Nephron (organoid): ENCODE measurements around the gene TDRD7.
A peak's percentile ranks its signal among the peaks of the same experiment; 100 is the strongest.

Experiments
- H3K27ac Mint-ChIP-seq, 3 experiments: 2 replicates each; pipeline ENCODE4 v1.8.0; 2020; ENCODE audit warnings: mixed read lengths in 3 of 3, mild to moderate bottlenecking in 2 of 3, moderate library complexity in 1 of 3
- H3K27me3 Mint-ChIP-seq: 2 replicates; pipeline ENCODE4 v1.8.0; 2021; ENCODE audit warnings: low read depth, mild to moderate bottlenecking, moderate library complexity, mixed read lengths
- H3K36me3 Mint-ChIP-seq: 2 replicates; pipeline ENCODE4 v1.8.0; 2020; ENCODE audit warnings: low read depth, mixed read lengths
- H3K4me1 Mint-ChIP-seq: 2 replicates; pipeline ENCODE4 v1.8.0; 2020; ENCODE audit warnings: mixed read lengths
- H3K4me3 Mint-ChIP-seq, 3 experiments: 2 replicates each; pipeline ENCODE4 v1.8.0; 2020; ENCODE audit warnings: mild to moderate bottlenecking in 3 of 3, mixed read lengths in 3 of 3, moderate library complexity in 2 of 3
- H3K9me3 Mint-ChIP-seq: 2 replicates; pipeline ENCODE4 v1.8.0; 2020; ENCODE audit warnings: mixed read lengths
- TF ChIP-seq, protein P1 (sequence below), 3 experiments: fragments of 200-600 bp; sonication (generic); IDR thresholded peaks; one replicate each; pipeline ENCODE4 v1.5.0; 2021; ENCODE audit warnings: antibody characterized with exemption in 3 of 3; ENCODE audit not compliant: unreplicated experiment in 3 of 3

Gene TDRD7, protein sequence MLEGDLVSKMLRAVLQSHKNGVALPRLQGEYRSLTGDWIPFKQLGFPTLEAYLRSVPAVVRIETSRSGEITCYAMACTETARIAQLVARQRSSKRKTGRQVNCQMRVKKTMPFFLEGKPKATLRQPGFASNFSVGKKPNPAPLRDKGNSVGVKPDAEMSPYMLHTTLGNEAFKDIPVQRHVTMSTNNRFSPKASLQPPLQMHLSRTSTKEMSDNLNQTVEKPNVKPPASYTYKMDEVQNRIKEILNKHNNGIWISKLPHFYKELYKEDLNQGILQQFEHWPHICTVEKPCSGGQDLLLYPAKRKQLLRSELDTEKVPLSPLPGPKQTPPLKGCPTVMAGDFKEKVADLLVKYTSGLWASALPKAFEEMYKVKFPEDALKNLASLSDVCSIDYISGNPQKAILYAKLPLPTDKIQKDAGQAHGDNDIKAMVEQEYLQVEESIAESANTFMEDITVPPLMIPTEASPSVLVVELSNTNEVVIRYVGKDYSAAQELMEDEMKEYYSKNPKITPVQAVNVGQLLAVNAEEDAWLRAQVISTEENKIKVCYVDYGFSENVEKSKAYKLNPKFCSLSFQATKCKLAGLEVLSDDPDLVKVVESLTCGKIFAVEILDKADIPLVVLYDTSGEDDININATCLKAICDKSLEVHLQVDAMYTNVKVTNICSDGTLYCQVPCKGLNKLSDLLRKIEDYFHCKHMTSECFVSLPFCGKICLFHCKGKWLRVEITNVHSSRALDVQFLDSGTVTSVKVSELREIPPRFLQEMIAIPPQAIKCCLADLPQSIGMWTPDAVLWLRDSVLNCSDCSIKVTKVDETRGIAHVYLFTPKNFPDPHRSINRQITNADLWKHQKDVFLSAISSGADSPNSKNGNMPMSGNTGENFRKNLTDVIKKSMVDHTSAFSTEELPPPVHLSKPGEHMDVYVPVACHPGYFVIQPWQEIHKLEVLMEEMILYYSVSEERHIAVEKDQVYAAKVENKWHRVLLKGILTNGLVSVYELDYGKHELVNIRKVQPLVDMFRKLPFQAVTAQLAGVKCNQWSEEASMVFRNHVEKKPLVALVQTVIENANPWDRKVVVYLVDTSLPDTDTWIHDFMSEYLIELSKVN

DNA sequence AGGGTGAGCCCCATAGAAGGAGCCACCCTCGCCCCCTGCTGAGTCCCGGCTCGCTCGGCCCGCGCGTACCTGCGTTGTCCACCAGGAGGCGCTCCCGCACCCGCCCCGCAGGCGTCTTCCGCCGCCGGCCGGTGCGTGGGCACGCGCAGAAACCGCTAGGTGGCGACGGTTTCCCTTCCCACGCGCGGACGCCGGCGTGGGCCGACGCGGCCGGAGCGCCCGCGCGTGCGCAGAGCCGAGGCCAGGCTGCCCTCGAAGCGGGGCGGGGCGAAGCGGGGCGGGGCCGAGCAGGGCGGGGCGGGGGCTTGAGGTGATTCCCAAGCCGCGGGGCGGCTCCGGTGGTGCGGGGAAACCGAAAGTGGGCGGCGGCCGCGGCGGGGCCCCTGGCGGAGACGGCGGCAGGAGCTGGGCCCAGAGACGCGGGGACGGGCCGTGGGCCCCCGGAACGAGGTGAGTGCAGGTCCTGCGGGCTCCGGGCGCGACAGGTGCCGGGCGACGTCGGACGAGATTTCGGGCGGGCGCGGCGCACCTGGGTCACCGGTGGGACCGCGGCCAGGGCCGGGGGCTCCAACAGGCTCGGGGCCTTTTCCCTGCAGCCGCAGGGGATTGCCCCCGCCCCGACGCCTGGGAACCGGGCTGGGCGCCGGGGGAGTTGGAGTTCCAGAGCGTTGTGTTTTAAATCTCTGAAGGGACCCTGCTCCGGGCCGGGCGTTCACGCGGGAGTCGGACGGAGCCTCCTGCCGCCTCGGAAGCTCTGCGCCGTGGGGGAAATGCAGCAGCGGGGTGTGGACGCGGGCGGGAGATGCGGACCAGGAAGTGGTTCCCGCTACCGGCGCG is at the start of gene TDRD7:
TDRD7 (plus strand) TSS at position 308 of the 837 bp plus-strand sequence. CDS start 16,370 bp downstream, outside the sequence.
- no peaks in the 10 kb centered on the region for H3K36me3 Mint-ChIP-seq
- H3K27me3 Mint-ChIP-seq: peaks cover 41% of the 10 kb centered on the region
- H3K4me1 Mint-ChIP-seq: peaks cover 18% of the 10 kb centered on the region
- peak within 1 kb of the TSS; percentile 87 to 94 (median 94) for H3K4me3 Mint-ChIP-seq
- H3K27ac Mint-ChIP-seq: peak within 1 kb of the TSS in 2 of 3 experiments; percentile 24 to 69
- peaks cover 2% of the 10 kb centered on the region for H3K9me3 Mint-ChIP-seq
- TF ChIP-seq, protein P1, sequence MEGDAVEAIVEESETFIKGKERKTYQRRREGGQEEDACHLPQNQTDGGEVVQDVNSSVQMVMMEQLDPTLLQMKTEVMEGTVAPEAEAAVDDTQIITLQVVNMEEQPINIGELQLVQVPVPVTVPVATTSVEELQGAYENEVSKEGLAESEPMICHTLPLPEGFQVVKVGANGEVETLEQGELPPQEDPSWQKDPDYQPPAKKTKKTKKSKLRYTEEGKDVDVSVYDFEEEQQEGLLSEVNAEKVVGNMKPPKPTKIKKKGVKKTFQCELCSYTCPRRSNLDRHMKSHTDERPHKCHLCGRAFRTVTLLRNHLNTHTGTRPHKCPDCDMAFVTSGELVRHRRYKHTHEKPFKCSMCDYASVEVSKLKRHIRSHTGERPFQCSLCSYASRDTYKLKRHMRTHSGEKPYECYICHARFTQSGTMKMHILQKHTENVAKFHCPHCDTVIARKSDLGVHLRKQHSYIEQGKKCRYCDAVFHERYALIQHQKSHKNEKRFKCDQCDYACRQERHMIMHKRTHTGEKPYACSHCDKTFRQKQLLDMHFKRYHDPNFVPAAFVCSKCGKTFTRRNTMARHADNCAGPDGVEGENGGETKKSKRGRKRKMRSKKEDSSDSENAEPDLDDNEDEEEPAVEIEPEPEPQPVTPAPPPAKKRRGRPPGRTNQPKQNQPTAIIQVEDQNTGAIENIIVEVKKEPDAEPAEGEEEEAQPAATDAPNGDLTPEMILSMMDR (IDR thresholded peaks at IDR 0.05; ENCODE audit: unreplicated experiment in 3 of 3): peak; percentile 99 to 100 (median 100)

DNA sequence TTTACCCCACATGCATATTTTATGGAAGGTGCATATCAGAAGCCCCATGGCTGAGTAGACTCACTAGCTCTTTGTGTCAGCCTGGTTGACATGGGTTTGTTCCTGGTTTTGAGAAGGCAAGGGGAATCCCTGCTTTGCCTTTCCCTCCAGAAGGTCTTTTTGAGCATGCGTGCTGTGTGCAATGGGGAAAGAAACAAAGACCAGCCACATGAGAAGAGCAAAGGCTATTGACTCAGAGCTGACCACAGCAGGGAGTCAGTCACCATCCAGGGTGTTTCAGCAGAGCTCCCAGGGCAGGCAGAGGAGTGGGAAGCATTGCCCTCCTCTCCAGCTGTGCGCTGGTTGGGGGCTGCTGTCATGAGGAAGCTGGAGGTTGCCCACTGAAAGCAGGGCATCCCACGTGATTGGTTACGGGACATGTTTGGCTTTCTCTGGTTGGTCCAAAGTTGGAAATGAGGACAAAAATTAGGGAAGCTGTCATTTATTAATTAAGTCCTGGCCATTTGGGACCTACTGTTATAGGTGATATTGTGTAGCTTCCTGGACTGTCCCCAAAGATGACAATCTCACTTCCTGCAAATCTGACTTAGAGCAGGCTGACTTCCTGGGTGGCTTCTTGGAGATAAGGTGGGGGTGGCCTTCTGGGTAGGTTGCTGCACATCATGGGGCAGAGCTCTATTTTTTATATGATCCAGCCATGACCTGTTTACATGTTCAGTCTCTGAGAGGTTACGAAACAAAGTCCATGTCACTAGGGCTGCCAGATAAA is 48.9 kb upstream of the TDRD7 start:
- Mint-ChIP-seq H3K36me3 (peaks cover 60% of the 10 kb centered on the region), H3K27me3 (no peaks in the 10 kb centered on the region), H3K4me1 (no peaks in the 10 kb centered on the region), H3K9me3 (no peaks in the 10 kb centered on the region), H3K4me3 (no peak overlapping the region), H3K27ac (no peak overlapping the region)
- TF ChIP-seq, protein P1 (IDR thresholded peaks at IDR 0.05; ENCODE audit: unreplicated experiment in 3 of 3): no peak

DNA sequence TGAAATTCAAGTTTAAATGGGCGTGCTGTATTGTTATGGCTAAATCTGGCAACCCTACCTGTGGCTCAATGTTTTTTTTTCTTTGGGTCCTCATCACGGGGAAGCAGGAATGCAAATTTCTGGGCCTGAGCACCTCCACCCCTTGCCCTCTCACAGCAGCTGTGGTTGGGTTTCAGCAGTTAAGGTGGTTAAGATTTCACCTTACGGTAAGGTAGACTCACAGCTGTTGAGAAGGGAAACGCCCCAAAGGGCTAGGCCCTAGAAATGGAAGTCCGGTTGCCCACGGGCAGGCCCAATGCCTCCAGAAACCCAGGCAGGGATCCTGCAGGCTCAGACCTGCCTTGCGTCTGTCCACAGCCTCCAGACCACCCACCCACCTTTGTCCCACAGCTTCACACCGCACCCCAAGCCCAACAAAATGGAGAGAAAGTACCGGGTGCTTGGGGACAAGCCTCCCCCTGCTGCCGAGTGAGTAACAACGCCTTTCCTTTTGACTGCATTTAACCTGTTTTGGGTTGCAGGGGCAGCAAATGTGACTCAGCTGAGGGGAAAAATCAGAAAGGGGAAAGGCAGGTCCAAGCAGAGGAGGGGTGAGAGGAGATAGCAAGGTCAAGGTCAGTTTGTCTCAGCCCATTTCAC is 48.1 kb upstream of the TDRD7 start:
- TF ChIP-seq, protein P1 (IDR thresholded peaks at IDR 0.05; ENCODE audit: unreplicated experiment in 3 of 3): no peak
- Mint-ChIP-seq H3K4me3 (no peak overlapping the region), H3K27ac (no peak overlapping the region), H3K9me3 (peaks cover 3% of the 10 kb centered on the region), H3K36me3 (peaks cover 63% of the 10 kb centered on the region), H3K27me3 (no peaks in the 10 kb centered on the region), H3K4me1 (no peaks in the 10 kb centered on the region)

DNA sequence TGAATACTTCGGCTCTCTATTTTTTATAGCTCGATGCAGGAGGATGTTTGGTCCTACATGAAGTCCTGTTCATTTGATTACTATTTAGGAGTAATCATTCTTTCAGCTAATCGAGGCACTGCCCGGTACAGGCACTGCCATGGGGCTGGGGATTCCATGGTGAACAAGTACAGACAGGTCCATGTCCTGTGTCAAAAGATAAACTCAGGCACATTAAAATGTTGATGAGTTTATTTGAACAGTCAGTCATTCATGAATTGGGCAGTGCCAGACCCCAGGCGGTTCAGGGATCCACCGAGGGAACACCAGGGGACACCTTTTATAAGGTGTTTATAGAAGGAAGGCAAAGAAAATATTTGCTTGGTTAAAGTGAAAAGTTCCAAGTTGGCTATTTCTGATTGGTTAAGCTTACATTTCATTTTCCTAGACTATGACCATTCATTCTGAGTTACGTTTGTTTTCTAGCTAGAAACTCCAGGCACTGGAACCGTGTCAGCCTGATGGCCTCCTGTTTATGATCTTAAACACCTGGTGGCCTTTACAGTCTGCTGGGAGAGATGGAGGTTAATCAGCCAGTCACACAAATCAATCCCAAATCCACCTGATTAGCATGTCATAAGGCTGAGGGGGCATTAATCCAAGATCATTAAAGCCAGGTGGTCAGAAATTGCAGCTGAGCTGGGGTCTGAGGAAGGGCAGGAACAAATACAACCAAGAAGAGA is 47.0 kb upstream of the TDRD7 start:
- no peak overlapping the region for H3K4me3 Mint-ChIP-seq
- TF ChIP-seq, protein P1 (IDR thresholded peaks at IDR 0.05; ENCODE audit: unreplicated experiment in 3 of 3): no peak
- no peaks in the 10 kb centered on the region for H3K27me3 Mint-ChIP-seq
- peaks cover 12% of the 10 kb centered on the region for H3K9me3 Mint-ChIP-seq
- H3K27ac Mint-ChIP-seq: no peak overlapping the region
- peaks cover 69% of the 10 kb centered on the region for H3K36me3 Mint-ChIP-seq
- no peaks in the 10 kb centered on the region for H3K4me1 Mint-ChIP-seq
